Measurements from ENCODE around the gene CBFA2T2.

The CBFA2T2 gene

DNA sequence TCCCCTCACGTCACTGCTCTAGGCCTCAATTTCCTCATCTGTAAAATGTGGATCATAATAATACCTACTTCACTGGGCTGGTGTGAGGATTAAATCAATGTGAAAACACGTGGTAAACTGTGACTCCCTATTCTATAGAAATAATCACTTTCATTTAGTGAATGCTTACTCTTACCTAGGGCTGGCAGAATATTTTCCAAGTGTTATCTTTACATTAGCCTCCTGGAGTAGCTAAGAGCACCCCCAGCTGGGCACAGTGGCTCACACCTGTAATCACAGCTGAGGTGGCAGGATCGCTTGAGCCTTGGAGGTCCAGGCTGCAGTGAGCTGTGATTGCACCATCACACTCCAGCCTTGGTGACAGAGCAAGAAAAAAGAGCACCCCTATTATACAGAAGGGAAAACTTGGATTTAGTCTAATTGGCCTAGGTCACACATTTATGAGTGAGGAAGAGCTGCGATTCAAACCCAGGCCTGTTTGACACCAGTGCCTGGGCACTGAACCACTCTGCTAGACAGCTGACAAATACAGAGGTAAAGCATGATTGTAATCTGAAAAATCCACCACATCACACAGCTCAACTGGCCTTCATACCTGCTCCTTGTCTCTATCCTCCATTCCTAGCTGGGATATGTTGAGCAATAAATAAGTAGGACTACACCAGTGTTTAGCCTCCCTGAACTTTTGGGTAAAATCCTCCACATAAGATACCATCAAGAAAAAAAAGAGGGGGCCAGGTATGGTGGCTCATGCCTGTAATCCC lies 44.9 kb upstream of the CBFA2T2 start:
- Histone ChIP-seq H3F3A (ENCODE audit: low read depth) (0 out of 2 replicates have a peak, but pooled peaks cover 3% of the 10 kb centered on the region), H3K4me1 (ENCODE audit: insufficient read depth, low read length, poor library complexity, severe bottlenecking) (peaks cover 29% of the 10 kb centered on the region), H3K4me3 (ENCODE audit: low read length, poor library complexity, severe bottlenecking) (peak overlapping the region; percentile 93), H2AFZ (ENCODE audit: low read length) (peak overlapping the region; percentile 92; the same call in 1 of the 2 replicates), H4K20me1 (ENCODE audit: insufficient read depth, low read length, poor library complexity, severe bottlenecking) (no peaks in the 10 kb centered on the region), H3K9me3 (ENCODE audit: insufficient read depth, low read depth, low read length) (no peaks in the 10 kb centered on the region; the same call in 1 of the 2 replicates), H3K9ac (ENCODE audit: low read depth, low read length, poor library complexity, severe bottlenecking) (no peak overlapping the region), H3K4me2 (ENCODE audit: low read depth, low read length, poor library complexity, severe bottlenecking) (peak overlapping the region; percentile 99), H3K9me2 (replicated peaks; ENCODE audit: low read depth, low read length) (no peaks in the 10 kb centered on the region), H3K36me3 (ENCODE audit: insufficient read depth, low read length) (no peaks in the 10 kb centered on the region), H3K79me2 (ENCODE audit: insufficient read depth, low read length) (no peaks in the 10 kb centered on the region), H3K27me3 (ENCODE audit: insufficient read depth, low read length, poor library complexity, severe bottlenecking) (no peaks in the 10 kb centered on the region)
- TF ChIP-seq CTCF (conservative IDR thresholded peaks at IDR 0.05; ENCODE audit: low read length) (peak; percentile 57), EZH2phosphoT487 (IDR thresholded peaks at IDR 0.05; ENCODE audit: borderline replicate concordance) (no peak)

GRCh38 chr20:33445881-33446625 lies 43.8 kb upstream of the CBFA2T2 start:
- no peaks in the 10 kb centered on the region for H3K79me2 ChIP-seq (ENCODE audit: insufficient read depth, low read length)
- H3K9me2 ChIP-seq (replicated peaks; ENCODE audit: low read depth, low read length): no peaks in the 10 kb centered on the region
- H3K4me3 ChIP-seq (ENCODE audit: low read length, poor library complexity, severe bottlenecking): no peak overlapping the region
- peaks cover 29% of the 10 kb centered on the region for H3K4me1 ChIP-seq (ENCODE audit: insufficient read depth, low read length, poor library complexity, severe bottlenecking)
- no peaks in the 10 kb centered on the region for H3K36me3 ChIP-seq (ENCODE audit: insufficient read depth, low read length)
- peak overlapping the region; percentile 51 for H2AFZ ChIP-seq (ENCODE audit: low read length)
- H3F3A ChIP-seq (ENCODE audit: low read depth): 0 out of 2 replicates have a peak, but pooled peaks cover 3% of the 10 kb centered on the region
- H3K27me3 ChIP-seq (ENCODE audit: insufficient read depth, low read length, poor library complexity, severe bottlenecking): no peaks in the 10 kb centered on the region
- no peaks in the 10 kb centered on the region for H4K20me1 ChIP-seq (ENCODE audit: insufficient read depth, low read length, poor library complexity, severe bottlenecking)
- H3K9me3 ChIP-seq (ENCODE audit: insufficient read depth, low read depth, low read length): no peaks in the 10 kb centered on the region; the same call in 1 of the 2 replicates
- TF ChIP-seq CTCF (conservative IDR thresholded peaks at IDR 0.05; ENCODE audit: low read length) (no peak), EZH2phosphoT487 (IDR thresholded peaks at IDR 0.05; ENCODE audit: borderline replicate concordance) (no peak)
- peak overlapping the region; percentile 13 for H3K9ac ChIP-seq (ENCODE audit: low read depth, low read length, poor library complexity, severe bottlenecking)
- peak overlapping the region; percentile 42 for H3K4me2 ChIP-seq (ENCODE audit: low read depth, low read length, poor library complexity, severe bottlenecking)

- TF ChIP-seq EZH2phosphoT487 (IDR thresholded peaks at IDR 0.05; ENCODE audit: borderline replicate concordance) (no peak), CTCF (conservative IDR thresholded peaks at IDR 0.05; ENCODE audit: low read length) (no peak)
Observed at GRCh38 chr20:33450867-33451266, 39.0 kb upstream of the CBFA2T2 start.

More at GRCh38 chr20:33450867-33451266, 39.0 kb upstream of the CBFA2T2 start:
- H3K4me3 ChIP-seq (ENCODE audit: low read length, poor library complexity, severe bottlenecking): no peak overlapping the region
- H3K27me3 ChIP-seq (ENCODE audit: insufficient read depth, low read length, poor library complexity, severe bottlenecking): no peaks in the 10 kb centered on the region
- no peaks in the 10 kb centered on the region for H4K20me1 ChIP-seq (ENCODE audit: insufficient read depth, low read length, poor library complexity, severe bottlenecking)
- no peak overlapping the region for H3K9ac ChIP-seq (ENCODE audit: low read depth, low read length, poor library complexity, severe bottlenecking)
- no peaks in the 10 kb centered on the region; the same call in 1 of the 2 replicates for H3K9me3 ChIP-seq (ENCODE audit: insufficient read depth, low read depth, low read length)
- H2AFZ ChIP-seq (ENCODE audit: low read length): no peak overlapping the region
- H3K4me2 ChIP-seq (ENCODE audit: low read depth, low read length, poor library complexity, severe bottlenecking): no peak overlapping the region
- no peaks in the 10 kb centered on the region for H3K9me2 ChIP-seq (replicated peaks; ENCODE audit: low read depth, low read length)
- peaks cover 8% of the 10 kb centered on the region for H3K4me1 ChIP-seq (ENCODE audit: insufficient read depth, low read length, poor library complexity, severe bottlenecking)
- H3F3A ChIP-seq (ENCODE audit: low read depth): no peaks in the 10 kb centered on the region
- no peaks in the 10 kb centered on the region for H3K36me3 ChIP-seq (ENCODE audit: insufficient read depth, low read length)
- no peaks in the 10 kb centered on the region for H3K79me2 ChIP-seq (ENCODE audit: insufficient read depth, low read length)

Data from Loucy (cell line).